Measurements from ENCODE around the gene CCDC17.

CCDC17 gene

GRCh38 chr1:45574105-45574626, 49.7 kb downstream of the CCDC17 start:
- no peak for DNase-seq

DNA sequence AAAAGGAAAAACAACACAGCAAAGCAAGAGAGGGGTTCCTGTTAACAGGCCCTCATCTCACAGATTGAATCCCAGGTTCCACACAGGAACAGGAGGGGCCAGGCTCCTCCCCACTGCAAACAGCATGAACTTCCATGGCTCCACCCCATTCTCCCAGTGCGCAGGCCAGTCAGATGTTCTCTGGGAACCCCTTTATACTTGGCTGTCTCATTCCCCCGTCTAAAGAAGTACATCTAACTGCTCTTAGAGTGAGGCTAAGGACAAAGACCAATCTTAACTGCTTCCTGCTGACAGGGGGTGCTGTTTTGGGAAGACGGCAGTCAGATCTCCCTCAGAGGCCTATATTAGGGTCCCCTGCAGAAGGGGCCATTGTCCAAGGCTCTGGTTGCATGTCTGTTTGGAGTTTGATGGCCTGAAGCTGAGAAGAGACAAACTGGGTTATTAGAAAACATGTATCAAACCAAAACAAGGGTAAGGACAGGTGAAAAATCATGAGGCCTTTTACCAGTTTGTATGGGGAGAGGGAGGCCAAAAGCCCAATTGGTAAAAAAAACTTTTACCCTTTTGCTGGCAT, 50.5 kb downstream of the CCDC17 start:
- DNase-seq: no peak

DNA sequence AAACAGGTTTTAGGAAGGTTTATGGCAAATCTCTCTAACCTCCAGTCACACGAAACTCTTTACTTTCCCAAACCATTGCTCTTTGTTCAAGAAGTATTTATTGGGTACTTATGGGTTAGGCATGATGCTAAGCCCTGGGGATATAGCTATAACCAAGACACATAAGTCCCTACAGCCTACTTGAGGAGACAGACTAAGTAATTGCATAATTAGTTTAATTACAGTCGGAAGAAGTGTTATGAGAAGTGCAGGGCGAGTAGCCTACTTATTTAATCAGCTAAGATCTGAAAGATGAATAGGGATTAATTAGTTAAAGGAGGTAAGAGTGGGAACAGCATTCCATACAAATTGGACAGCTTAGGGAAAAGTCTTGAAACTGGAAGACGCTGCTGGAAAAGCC, 53.2 kb downstream of the CCDC17 start:
- no peak for DNase-seq
